ENCODE measurements around the gene AHSA1.

Gene AHSA1

DNA sequence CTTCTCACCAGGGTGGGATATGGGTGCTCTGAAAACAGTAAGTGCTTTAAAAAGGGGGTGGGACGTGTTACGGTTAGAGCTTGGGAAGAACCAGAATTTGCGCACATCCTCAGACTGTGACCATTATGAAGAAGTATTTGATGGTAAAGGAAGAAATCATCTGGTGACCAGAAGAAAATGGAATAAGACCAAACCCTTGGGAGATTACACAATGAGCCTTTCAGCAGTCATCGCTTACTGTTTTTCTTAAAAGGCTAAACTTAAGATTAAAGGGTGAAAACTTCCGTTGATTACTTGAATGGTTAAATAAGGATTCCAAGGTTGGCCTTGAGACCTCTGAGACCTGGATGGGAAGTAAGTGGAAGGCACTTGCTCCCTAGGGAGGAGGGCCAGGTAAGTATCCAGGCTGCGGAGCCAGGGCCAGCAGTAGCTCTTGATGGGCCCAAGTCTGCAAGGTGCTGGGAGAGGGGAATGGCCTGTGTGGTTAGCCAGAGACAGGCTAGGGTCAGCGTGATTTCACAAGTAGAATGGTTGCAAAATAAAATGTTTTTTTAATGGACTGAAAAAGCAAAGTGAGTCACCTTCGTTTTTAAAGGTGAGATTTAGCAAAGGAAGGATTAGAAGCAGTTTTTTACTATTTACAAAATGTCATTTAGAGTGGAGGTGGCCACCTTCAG is 53.7 kb downstream of the AHSA1 start:
- no peak for DNase-seq

GRCh38 chr14:77516126-77516525 is 58.2 kb downstream of the AHSA1 start:
- no peak for DNase-seq

All from NCI-H2107 (cell line).